NCI-H2196 treated with DMSO at 0.1 percent for 48 hours (cell line): ENCODE results near the gene SPART.
"Not testable (repeated sequence)": the region's sequence is repeated elsewhere in the genome, so short reads cannot be mapped to it uniquely, and the experiment has no call there.

Experiments used
- DNase-seq: peaks from one replicate; lab custom pipeline; 2025; ENCODE audit not compliant: unreplicated experiment; lab: John Stamatoyannopoulos, UW

The SPART gene

DNA sequence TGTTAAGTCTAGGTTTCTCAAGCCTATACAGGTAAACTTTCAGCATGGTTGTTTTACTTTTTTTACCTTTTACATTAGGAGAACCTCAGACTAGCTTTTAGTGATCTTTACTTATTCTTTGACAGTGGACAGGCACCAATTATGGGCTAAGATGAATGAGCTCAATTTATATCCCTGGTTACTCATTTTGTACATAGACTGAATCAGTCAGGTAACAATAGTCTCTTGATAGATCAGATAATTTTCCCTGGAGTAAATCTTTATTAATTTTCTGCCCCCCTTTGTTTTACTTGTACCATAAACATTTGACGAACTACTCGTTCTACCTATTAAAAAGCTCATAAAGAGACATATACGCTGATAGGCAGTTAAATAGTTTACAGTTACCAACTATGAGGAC, 22.8 kb downstream of the SPART start:
- DNase-seq: no peak

DNA sequence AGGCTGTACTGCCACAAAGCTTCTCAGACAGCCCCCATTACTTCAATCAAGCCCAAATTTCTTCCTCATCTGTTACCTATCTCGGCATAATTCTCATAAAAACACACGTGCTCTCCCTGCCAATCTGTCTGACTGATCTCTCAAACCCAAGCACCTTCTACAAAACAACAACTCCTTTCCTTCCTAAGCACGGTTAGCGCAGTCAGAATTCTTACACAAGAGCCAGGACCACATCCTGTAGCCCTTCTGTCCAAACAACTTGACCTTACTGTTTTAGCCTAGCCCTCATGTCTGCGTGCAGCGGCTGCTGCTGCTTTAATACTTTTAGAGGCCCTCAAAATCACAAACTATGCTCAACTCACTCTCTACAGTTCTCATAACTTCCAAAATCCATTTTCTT, 26.4 kb downstream of the SPART start:
- DNase-seq: not testable (repeated sequence)

DNA sequence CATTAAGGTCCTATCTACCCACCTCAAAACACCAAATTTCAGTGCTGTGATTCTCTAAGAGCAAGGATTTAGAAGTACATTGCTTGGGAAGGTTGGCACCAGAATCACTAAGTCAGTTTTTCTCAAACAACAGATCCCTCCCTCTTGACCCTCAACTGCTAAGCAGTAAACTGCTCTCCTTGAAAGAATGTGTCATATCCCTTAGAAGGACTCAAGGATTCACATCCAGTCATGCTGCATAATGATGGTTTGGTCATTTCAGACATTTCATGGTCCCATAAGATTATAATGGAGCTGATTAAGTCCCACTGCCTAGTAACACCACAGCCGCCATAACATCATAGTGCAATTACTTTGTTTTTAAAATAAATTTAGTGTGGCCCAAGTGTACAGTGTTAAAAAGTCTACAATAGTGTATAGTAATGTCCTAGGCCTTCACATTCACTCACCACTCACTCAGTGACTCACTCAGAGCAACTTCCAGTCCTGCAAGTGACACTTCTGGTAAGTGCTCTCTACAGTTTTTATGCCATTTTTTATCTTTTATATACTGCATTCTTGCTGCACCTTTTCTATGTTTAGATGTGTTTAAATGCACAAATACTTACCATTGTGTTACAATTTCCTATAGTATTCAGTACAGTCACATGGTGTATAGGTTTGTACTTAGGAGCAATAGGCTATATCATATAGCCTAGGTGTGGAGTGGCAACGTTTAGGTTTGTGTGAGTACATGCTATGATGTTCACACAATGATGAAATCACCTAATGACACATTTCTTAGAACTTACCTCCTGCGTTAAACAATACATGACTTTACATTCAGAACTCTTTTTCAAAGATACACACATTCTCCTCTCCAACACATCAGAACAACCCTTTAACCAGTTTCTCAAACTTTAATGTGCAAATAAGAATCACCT, 32.9 kb downstream of the SPART start:
- no peak for DNase-seq

DNA sequence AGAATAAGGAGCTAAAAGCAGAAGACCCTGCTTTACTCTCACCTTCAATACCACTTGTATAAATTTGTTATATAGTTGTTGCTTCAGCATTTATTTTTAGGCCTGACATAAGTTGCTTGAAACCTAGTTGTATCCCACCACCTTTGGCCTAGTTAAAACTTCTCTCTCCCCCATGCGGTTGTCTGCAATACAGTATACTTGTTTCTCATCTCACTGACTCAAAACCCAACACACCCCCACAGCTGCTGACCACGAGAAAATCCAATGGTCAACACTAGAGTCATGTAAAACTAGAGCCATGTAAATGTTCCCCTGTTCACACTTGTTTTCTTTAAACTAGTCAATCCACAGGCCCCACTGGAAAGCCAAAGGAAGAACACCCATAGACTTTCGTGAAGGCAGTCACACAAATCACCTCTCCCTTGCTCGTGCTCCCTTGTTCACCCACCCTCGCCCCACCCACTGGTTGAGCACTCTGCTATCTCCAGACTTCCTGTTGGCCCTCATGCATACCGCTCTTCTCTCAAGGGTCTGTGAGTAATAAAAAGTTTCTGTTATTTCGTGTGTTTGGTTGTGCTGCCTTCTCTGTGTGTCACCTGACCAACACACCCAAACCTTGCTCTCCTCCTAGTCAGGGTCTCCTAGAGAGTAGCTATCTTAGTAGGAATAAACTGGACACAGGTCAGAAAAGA, 35.6 kb downstream of the SPART start:
- DNase-seq: no peak

DNA sequence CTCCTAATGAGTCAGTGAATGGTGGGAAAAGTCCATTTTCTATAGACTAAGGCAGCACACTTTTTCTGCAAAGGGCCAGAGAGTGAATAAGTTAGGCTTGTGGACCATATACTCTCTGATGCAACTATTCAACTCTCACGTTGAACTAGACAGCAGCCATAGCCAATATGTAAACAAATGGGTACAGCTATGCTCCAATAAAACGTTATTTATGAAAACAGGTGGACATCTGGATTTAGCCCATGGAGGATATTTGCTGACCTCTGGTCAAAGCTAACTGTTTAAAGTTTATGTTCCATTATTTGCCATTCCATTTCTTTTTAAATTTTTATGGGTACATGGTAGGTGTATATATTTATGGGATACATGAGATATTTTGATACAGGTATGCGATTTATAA, 43.9 kb downstream of the SPART start:
- no peak for DNase-seq

DNA sequence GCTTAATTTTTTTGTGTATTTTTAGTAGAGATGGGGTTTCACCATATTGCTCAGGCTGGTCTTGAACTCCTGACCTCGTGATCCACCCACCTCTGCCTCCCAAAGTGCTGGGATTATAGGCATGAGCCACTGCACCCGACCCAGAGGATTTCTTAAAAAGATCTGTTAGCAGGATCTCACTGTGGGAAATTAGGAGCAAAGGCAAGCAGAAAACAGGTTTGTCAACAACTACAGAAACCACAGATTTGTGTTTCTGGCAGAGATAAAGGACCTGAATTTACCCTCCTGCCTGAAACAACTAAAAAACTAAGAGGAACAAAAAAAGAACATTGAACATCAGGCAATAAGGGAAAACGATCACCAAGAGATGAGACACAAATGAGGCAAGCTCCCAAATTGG, 46.7 kb downstream of the SPART start:
- not testable (repeated sequence) for DNase-seq

DNA sequence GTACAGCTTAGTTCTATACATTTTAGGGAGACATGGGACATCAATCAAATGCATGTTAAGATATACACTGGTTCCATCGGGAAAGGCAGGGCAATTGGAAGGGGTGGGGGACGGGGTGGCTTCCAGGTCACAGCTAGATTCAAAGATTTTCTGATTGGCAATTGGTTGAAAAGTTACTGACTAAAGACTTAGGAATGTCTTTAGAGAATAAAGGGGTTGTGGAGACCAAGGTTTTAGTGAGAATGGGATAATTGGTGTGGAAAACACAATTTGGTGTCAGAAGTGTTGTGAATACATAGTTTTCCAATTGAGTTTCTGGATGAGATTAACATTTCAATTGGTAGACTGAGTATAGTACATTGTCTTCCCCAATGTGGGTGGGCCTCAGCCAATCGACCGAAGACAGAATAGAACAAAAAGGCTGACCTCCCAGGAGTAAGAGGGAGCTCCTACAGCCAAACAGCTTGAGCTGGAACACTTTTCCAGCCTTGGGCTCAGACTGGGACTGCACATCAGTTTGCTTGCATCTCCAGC, 47.6 kb downstream of the SPART start:
- no peak for DNase-seq

DNA sequence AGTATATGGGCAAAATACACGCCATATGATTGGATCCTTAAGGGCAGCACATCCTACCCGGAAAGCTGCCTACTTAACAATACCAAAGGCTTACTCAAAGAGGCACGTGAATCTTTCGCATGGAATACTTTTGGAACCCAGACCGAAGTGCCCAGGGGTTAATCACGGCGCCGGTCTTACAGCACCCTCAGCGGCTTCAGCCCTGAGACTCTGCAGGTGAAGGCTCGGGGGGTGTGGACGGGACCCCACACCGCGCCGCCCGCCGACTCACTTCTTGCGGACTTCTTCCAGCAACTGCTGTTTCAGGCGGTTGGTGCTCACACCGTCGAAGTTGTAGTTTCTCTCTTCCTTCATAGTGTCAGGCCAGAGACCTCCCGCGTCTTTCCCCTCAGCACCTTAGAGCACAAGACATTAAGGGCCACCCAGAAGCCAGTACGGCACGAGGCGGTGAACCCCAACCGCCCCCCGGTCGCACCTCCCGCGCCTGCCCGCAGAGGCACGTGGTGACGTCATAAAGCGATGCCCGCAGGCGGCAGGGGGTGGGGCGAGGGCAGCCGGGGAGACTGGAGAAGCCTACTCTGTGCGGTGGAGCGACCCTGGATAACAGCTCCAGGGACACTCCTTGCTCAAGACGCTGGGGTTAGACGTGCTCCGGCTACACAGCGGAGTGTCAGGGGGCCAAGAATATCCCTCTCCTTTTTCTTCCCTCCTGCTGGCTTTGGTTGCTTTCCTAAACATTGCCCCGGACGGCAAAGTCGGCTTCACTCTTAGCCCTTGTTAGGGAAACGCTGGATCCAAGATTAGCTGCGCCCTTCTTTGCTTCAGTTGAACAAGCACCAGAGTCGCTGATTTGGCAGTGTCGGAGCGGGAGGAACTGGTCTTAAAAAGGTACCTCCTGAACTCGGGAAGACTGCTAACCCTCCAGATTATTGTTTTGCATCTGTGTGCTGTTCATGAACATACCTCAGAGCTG, 48.5 kb downstream of the SPART start, which contains the start of gene CCDC169:
CCDC169 (minus strand) TSS at position 449 of the 973 bp plus-strand sequence; CDS start at position 354, 95 bp downstream.
- no peak for DNase-seq

DNA sequence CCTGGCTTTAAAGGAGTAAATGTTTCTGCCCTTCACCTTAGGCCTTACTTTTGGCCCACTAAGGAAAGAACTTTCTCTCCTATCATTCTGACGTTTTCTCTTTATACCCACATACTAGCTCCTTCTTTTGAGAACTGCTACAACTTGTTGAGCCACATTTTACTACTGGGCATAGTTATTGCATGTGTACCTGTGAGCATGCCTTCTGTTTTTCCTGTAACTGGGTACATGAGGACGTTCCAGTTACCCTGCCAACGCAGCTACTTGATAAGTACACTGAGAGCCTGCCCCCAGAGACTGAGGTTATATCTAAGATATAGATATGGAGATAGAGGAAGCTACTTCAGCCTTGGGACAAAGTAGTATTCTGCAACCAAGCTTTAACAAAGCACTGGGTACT, 52.1 kb downstream of the SPART start:
- no peak for DNase-seq

DNA sequence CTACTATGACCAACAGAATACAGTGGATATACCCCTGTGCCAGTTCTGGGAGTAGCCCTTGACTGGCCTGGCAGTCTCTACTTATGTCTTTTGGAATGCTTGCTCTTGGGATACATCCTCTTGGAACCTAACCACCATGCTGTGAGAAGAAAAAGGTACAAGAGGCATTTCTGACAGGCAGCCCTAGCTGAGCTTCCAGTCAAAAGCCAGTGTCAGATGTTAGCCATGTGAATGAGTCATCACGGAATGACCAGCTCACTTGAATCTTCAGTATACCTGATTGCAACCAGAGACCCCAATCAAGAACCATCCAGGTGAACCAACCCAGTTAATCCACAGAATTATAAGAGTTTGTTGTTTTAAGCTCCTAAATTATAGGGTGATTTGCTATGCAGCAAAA, 52.7 kb downstream of the SPART start:
- no peak for DNase-seq

DNA sequence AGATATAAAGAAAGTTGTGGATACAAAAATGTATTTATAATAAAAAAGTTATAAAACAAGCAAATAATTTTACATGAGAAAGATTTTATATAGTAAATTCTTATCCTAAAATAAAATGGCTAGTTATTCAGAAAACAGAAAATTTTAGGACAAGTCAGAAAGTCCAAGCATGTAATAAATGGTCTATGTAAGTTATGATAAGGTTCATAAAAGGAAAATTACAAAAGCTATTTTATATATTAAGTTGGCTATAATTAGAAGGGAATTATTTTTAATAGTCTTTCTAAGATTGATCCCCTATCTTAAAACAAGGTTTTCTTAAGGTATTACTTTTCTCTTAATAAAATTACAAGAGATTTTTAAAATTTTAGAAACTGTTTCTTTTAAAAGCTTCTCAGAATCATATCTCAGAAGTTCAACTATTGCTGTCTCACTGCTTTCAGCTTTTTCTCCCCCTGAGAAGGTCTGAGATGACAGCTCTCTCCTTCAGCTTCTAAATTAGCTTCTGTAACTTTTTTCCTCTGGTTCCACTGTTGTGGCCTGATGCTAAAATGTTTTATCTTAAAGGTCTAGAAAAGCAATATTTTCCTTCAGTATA, 57.3 kb downstream of the SPART start:
- no peak for DNase-seq

DNA sequence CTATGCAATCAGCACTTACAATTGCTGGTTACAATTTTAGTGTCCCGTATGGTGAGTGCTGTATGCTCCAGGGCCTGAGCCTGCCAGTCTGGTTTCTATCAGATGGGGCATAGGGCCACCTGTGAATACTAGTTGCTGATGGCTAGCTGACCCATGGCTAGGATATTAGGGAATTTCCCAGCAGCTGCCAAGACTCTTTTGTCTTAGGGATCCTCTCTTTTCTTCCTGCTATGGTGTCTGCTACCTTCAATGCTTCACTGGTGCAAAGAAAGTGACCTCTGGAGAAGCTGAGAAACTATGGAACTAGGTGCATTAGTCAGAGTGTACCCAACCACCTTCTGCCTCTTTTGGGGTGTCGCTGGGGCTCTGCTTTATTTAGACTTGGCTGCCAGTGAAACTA, 60.2 kb downstream of the SPART start:
- no peak for DNase-seq

DNA sequence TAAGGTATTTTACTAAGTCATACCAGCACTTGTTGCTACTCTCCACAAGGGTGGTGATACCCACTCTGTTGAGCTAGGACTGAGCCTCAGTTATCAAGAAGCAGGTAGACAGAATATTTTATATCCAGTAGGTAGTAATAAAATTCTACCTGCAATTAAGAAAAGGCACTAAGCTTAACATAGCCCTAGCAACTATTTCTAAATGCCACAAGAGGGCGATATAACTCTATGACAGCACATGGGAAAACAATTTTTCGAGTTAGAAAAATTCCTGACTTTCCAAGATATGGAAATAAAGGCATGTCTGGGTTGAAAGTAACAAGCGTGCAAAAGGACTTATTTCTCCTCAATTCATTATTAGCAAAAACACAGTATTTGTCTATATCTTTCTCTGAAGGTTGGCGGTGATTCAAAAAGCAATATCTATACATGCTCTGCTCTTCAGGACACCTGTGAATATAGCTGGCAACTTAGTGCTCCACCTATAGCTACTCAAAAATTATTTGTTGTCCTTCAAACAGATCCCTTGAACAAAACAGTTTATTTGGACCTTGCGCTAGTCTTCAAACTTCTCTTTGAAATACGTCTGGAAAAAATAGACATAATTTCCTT, 63.3 kb downstream of the SPART start:
- DNase-seq: peak; percentile 13

DNA sequence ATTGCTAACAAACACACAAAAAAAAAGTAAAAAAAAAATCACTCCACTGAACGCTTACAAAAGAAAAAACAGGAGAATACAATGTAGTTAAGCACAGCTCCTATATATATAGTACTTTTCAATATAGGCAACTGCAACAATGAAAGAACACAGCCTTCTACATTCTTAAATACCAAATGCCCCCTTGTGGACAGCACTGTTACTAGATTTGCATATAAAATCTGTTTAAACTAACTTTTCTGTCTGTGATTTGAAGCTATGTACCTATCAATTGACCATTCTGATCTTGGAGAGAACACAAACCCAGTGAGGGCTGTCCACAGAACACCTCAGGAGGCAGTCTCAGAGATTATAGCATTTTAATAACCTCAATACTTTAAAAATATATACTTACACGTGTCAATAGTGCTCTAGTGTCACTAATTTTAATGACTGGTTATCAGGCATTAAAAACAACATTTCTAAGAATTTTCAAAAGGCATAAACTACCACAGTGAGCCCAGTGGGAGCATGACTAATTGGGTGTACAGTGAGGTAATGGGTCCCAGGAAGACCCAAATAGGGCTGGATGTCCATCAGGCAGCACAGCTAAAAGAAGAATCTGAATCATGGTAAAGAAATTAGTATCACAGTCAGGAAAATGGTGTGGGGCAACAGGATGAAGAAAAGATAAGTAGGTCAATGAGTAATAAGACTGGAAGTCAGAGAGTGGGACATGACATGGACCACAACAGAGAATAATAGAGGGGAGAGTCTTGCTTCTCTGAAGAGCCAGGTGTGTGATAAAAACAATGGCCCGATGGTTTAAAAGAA, 70.8 kb downstream of the SPART start:
- DNase-seq: peak; percentile 10

DNA sequence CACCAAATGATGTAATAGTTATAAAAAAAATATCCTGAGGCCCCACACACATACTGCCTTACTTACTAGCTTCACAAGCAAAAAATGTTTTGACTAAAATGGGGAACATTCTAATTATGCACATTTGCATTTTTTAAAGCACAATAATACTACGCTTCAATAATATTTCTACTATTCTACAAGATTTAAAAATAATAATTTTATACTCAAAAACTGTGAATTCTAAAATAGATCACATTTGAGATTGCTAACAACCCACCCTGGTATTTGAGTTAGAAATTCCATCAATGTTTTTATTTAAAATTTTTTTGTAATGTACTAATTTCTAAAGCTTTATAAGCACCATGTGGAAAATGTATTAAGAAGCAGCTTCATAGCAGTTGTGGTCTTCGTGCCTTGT, 72.8 kb downstream of the SPART start:
- DNase-seq: no peak

DNA sequence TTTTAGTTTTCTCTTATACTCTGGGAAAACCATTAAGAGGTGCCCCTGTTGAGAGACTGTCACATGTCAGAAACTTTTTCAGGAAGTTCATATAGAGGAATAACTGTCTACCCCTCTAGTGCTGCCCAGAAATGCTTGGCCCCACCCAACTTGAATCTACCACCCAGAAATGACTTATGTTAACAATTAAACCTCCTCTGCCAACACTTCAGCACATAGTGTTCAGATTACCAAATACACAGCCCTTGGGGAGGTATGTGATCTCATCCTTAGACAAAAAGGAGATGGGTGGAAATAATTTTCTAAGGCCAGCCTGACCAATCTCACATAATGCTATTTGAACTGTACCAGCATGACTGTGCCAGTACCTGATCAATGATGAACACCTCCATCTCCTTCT, 84.2 kb downstream of the SPART start:
- DNase-seq: no peak

DNA sequence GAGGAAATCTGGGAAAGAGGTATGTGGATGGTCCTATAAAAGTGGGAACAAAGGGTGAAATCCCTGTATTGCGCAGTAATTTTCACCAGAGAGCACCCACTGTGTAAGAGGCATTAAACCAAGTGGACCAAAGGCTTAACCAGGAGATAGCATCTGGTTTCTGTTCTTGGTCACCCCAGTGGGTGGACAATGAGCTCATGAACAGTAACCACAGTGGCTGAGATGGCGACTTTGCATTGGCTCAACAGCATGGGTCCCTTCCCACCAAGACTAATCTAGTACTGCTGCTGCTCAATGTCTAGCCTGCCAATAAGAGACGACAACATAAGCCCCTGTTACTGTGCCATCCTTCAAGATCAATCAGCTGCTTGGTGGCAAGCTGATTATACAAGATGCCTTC, 85.2 kb downstream of the SPART start:
- DNase-seq: no peak

DNA sequence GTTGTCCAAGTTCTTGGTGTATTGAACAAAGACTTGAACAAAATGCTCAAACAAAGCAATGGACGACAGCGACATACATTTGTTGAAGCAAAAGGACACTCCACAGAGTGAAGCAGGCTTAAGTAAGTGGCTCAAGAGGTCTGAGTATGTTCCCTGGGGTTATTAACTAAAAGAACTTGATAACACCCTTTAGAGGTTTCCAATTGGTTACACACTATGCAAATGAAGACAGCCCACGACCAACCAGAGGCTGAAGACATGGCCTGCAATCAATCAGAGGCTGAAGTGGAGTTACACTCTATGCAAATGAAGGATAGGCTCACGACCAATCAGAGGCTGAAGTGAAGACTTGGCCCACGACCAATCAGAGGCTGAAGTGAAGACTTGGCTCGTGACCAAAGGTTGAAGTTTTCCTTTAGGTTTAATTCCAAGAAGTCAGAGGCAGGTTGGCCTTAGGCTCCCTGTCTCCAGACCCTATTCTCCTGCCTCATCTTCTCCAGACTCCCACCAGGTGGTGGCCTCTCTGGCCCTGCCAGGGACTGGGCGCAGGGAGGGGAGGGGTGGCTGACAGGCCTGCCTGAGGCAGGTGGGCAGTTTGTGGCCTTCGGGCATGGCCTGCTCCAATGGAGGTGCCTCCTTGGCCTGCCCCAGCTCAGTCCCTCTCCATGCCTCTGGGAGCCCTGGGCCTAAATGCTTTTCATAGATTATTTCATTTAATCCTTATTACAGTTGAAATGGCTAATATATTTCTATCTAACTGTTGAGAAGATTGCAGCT, 86.6 kb downstream of the SPART start:
- no peak for DNase-seq
